DMS153 treated with DMSO at 0.1 percent for 48 hours (cell line): ENCODE results near the gene STK11.
"Not testable (repeated sequence)": the region's sequence is repeated elsewhere in the genome, so short reads cannot be mapped to it uniquely, and the experiment has no call there.

Experiments
- DNase-seq: peaks from one replicate; lab custom pipeline; 2025; ENCODE audit not compliant: unreplicated experiment; lab: John Stamatoyannopoulos, UW

STK11 gene

DNA sequence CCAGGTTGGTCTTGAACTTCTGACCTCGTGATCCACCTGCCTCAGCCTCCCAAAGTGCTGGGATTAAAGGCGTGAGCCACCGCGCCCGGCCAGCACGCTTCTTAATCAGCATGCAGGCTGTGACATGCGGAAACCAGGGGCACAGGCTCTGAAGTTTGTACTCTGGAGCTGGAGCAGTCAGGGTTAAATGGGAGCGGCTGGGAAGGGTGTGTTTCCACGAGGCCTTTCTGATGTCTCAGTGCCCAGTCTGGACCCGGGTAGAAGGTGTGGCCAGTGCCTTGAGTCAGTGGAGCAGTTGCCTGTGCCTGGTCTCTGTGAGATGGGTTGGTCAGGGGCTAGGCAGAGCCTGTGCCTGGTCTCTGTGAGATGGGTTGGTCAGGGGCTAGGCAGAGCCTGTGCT is 3.3 kb downstream of the STK11 start:
- DNase-seq: not testable (repeated sequence)

- DNase-seq: no peak
Measured at GRCh38 chr19:1210227-1210538, 4.6 kb downstream of the STK11 start.

GRCh38 chr19:1211494-1212234 is 6.1 kb downstream of the STK11 start:
- DNase-seq: no peak

GRCh38 chr19:1213391-1214286 is 8.1 kb downstream of the STK11 start:
- DNase-seq: peak; percentile 32

GRCh38 chr19:1214299-1214861 is 8.8 kb downstream of the STK11 start:
- no peak for DNase-seq

GRCh38 chr19:1214862-1215731 is 9.5 kb downstream of the STK11 start:
- DNase-seq: no peak

- DNase-seq: no peak
Measured at GRCh38 chr19:1216756-1217155, 11.2 kb downstream of the STK11 start.

DNA sequence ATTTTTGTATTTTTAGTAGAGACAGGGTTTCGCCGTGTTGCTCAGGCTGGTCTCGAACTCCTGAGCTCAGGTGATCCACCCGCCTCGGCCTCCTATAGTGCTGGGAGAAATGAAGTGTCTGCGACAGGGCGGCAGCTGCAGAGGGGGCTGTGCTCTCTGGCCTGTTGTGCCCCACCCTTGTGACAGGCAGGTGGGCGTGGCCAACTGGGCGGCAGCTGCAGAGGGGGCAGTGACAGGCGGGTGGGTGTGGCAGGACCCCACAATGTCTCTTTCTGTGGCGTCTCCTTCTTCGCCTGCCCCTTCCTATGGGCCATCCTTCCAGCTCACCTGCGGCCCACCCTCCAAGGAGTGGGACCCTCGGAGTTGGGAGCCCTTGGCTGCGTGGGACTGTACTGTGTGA is 11.8 kb downstream of the STK11 start:
- DNase-seq: no peak

- DNase-seq: no peak
Measured at GRCh38 chr19:1218751-1219567, 13.4 kb downstream of the STK11 start.

DNA sequence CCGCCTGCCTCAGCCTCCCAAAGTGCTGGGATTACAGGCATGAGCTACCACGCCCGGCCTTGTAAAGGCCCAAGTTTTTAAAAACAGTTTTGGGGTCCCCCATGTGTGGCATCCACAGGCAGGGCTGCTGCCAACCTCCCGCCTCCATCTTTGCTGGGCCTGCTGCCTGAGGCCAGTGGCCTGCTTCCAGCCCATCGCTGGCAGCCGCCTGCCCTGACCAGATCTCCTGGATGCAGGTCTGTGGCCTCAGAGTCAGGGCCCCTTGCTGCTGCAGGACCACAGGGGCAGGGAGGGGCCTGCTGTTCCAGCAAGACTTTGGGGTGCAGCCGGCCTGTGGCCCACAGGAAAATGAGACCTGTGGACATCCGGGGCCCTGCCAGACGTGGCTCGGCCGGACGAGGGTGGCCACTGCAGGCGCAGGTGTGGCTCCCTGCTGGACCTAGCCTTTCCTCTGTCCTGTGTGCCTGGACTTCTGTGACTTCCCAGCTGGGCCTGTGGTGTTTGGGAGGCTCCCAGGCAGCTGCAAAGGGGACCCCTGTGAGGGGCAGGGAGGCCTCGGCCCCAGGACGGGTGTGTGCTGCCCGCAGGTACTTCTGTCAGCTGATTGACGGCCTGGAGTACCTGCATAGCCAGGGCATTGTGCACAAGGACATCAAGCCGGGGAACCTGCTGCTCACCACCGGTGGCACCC is 14.4 kb downstream of the STK11 start:
- no peak for DNase-seq

DNA sequence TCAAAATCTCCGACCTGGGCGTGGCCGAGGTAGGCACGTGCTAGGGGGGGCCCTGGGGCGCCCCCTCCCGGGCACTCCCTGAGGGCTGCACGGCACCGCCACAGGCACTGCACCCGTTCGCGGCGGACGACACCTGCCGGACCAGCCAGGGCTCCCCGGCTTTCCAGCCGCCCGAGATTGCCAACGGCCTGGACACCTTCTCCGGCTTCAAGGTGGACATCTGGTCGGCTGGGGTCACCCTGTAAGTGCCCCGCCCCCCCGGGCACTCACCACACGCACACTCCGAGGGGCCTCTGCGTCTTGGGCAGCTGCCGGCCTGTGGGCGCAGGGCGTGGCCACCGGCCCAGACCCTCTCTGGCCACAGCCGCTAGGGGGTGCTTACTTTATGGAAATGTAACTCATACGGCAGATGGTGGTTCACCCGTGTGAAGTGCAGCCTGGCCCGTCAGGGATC is 14.9 kb downstream of the STK11 start:
- DNase-seq: no peak

GRCh38 chr19:1220976-1221903 is 15.7 kb downstream of the STK11 start:
- no peak for DNase-seq

GRCh38 chr19:1221904-1222255 is 16.3 kb downstream of the STK11 start:
- DNase-seq: no peak

DNA sequence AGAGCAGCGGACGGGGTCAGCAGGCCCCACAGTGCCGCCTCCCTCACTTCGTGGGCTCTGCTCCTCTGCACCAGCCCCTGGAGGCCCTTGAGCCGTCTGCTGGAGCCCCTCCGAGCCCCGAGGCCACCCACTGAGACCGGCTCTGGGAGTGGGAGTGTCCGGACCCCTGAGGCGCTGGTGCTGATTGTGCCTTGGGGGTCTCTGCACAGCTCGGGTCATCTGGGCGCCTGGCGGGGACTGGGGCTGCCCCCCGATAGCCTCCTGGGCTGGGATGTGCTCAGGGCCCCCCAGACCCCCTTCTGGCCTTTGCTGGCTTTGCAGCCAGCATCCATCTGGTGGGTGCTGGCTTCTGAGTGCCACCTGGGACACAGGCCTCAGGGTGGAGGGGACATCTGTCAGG is 16.8 kb downstream of the STK11 start:
- no peak for DNase-seq

- no peak for DNase-seq
Measured at GRCh38 chr19:1223018-1223855, 17.7 kb downstream of the STK11 start.

DNA sequence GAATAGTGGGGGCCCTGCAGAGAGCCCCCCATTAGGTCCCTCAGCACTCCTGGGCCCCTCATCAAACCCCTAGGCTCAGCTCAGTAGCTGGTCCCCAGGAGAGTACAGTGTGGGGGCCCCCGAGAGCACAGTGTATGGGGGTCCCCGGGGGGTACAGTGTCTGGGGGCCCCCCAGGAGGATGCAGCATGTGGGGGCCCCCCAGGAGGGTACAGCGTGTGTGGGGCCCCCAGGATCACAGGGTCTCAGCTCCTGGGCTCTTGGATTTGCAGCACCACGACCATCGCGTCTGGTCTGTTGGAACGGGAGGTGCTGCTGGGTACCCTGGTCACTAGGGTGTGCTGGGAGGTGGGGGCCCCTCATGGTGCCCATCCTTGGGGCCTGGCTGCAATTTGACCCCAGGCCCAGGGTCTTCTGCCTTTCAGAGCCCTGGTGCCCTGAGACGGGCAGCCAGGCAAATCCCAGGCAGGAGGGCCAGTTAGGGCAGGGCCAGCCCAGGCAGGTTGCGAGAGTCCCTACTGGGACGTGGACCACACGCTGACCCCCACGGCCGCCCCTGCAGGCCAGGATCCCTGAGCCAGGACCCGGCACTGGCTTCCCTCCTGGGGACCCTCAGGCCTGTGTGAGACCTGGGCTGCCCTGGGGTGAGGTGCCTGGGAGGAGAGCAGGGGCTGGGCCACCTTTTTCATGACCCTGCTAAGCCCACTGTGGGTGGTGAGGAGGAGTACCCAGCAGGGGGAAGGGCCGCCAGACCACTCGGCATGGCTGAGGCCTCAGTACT is 18.7 kb downstream of the STK11 start:
- no peak for DNase-seq

DNA sequence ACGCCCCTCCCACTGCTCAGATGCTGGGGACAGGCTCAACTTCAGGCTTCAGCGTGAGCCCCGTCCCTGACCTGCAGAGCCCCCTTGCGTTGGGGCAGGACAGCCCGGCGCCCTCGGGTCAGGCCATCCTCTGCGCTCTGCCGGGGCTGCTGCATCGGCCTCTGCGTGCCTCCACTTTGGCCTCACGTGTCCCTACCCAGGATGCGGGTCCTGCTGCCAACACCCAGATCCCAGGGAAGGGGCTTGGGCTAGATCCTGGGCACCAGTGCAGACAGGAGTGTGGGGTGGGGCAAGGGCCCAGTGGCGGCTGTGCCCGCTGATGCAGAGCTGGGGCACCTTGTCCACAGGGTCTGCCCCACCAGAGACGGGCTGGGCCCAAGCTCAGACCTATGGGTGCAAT is 19.3 kb downstream of the STK11 start:
- DNase-seq: no peak
